ENCODE results near the gene PPP1R14D.

- no peak for TF ChIP-seq CTCF (tag by site-specific recombination; IDR thresholded peaks at IDR 0.05)
- TF ChIP-seq ZNF501 (tag by site-specific recombination; IDR thresholded peaks at IDR 0.05) = no peak
- no peak for TF ChIP-seq ZNF785 (tag by site-specific recombination; IDR thresholded peaks at IDR 0.05)
- no peak for TF ChIP-seq RBAK (tag by site-specific recombination; IDR thresholded peaks at IDR 0.05)
- TF ChIP-seq ZNF513 (tag by site-specific recombination; IDR thresholded peaks at IDR 0.05) = no peak
- TF ChIP-seq YY1 (tag by site-specific recombination; IDR thresholded peaks at IDR 0.05) = no peak
- TF ChIP-seq REST (tag by site-specific recombination; IDR thresholded peaks at IDR 0.05) = no peak
These were observed 24.0 kb upstream of the PPP1R14D start for GRCh38 chr15:40852529-40852928.

Measured in HEK293 (cell line).